Measurements from ENCODE around the gene PDE4B.

- TF ChIP-seq MAX (IDR thresholded peaks at IDR 0.05) (no peak), EP300 (IDR thresholded peaks at IDR 0.05) (no peak), POLR2AphosphoS2 (conservative IDR thresholded peaks at IDR 0.05; ENCODE audit: low read length) (no peak), HOXB5 (CRISPR knock-in tag; IDR thresholded peaks at IDR 0.05) (no peak), KDM1A (IDR thresholded peaks at IDR 0.05; ENCODE audit: low read depth) (no peak), RAD21 (conservative IDR thresholded peaks at IDR 0.05 in 1 of 2, IDR thresholded peaks at IDR 0.05 in 1 of 2) (no peak), HDAC2 (IDR thresholded peaks at IDR 0.05) (no peak), CHD4 (IDR thresholded peaks at IDR 0.05; ENCODE audit: borderline replicate concordance) (no peak), ZFP36 (IDR thresholded peaks at IDR 0.05; ENCODE audit: borderline replicate concordance, partially characterized antibody) (no peak), USF2 (IDR thresholded peaks at IDR 0.05) (no peak), POLR2A (IDR thresholded peaks at IDR 0.05; ENCODE audit: low read length) (no peak), ESRRA (IDR thresholded peaks at IDR 0.05; ENCODE audit: borderline replicate concordance, low read length) (no peak)
- TF ChIP-seq, protein P1, sequence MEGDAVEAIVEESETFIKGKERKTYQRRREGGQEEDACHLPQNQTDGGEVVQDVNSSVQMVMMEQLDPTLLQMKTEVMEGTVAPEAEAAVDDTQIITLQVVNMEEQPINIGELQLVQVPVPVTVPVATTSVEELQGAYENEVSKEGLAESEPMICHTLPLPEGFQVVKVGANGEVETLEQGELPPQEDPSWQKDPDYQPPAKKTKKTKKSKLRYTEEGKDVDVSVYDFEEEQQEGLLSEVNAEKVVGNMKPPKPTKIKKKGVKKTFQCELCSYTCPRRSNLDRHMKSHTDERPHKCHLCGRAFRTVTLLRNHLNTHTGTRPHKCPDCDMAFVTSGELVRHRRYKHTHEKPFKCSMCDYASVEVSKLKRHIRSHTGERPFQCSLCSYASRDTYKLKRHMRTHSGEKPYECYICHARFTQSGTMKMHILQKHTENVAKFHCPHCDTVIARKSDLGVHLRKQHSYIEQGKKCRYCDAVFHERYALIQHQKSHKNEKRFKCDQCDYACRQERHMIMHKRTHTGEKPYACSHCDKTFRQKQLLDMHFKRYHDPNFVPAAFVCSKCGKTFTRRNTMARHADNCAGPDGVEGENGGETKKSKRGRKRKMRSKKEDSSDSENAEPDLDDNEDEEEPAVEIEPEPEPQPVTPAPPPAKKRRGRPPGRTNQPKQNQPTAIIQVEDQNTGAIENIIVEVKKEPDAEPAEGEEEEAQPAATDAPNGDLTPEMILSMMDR (IDR thresholded peaks at IDR 0.05), result no peak
Measured at GRCh38 chr1:65949230-65949626, 156.5 kb downstream of the PDE4B start.

All from A549 (cell line).